Keratinocyte (primary cell): ENCODE data around the gene KRTAP4-16.

Experiments
- CTCF ChIP-seq, 3 experiments: IDR thresholded peaks in 1 of 3; conservative IDR thresholded peaks in 1 of 3; optimal IDR thresholded peaks in 1 of 3; 2 replicates in 2 of 3; 3 replicates in 1 of 3; pipeline versions ENCODE3 to v1.5.1; 2011; ENCODE audit warnings: low read length in 3 of 3, mild to moderate bottlenecking in 3 of 3, moderate library complexity in 2 of 3, control low read depth in 1 of 3, inconsistent platforms in 1 of 3; ENCODE audit not compliant: insufficient read depth in 2 of 3; ENCODE audit errors: extremely low read depth in 1 of 3
- EZH2 ChIP-seq: IDR thresholded peaks from one replicate; pipeline ENCODE4 v1.6.1; 2012; ENCODE audit warnings: inconsistent platforms, mild to moderate bottlenecking, low read length, moderate library complexity

- TF ChIP-seq CTCF (optimal IDR thresholded peaks at IDR 0.05 in 1 of 3, IDR thresholded peaks at IDR 0.05 in 1 of 3, conservative IDR thresholded peaks at IDR 0.05 in 1 of 3; ENCODE audit: extremely low read depth in 1 of 3, insufficient read depth in 2 of 3, low read length in 3 of 3) (no peak), EZH2 (no peak)
Observed at GRCh38 chr17:41063449-41063848, 38.6 kb downstream of the KRTAP4-16 start.
